RWPE1 (cell line): ENCODE data around the gene ZDHHC7.
A peak's percentile ranks its signal among the peaks of the same experiment; 100 is the strongest.

Source experiments
- CTCF ChIA-PET: fragments of 350-600 bp; sonication (Branson Sonifier 250); formaldehyde crosslinking; extraction: SDS; loops from one replicate; lab custom pipeline; 2021; lab: Yijun Ruan, JAX
- POLR2A ChIA-PET: fragments of 400-600 bp; formaldehyde crosslinking; extraction: SDS; loops from one replicate; lab custom pipeline; 2020; ENCODE audit warnings: antibody characterized with exemption; ENCODE audit not compliant: low non-redundant PET; lab: Yijun Ruan, JAX
- DNase-seq: peaks from one replicate; pipeline ENCODE4 v3.0.0; 2012; ENCODE audit warnings: low spot score
- H3K27ac ChIP-seq: fragments of 450-650 bp; 2 replicates; pipeline ENCODE4 v1.5.1; 2017
- TF ChIP-seq, protein P1 (sequence below): fragments of 450-650 bp; conservative IDR thresholded peaks from 2 replicates; pipeline ENCODE4 v1.5.1; 2017; ENCODE audit warnings: low read depth, mild to moderate bottlenecking

ZDHHC7 gene

DNA sequence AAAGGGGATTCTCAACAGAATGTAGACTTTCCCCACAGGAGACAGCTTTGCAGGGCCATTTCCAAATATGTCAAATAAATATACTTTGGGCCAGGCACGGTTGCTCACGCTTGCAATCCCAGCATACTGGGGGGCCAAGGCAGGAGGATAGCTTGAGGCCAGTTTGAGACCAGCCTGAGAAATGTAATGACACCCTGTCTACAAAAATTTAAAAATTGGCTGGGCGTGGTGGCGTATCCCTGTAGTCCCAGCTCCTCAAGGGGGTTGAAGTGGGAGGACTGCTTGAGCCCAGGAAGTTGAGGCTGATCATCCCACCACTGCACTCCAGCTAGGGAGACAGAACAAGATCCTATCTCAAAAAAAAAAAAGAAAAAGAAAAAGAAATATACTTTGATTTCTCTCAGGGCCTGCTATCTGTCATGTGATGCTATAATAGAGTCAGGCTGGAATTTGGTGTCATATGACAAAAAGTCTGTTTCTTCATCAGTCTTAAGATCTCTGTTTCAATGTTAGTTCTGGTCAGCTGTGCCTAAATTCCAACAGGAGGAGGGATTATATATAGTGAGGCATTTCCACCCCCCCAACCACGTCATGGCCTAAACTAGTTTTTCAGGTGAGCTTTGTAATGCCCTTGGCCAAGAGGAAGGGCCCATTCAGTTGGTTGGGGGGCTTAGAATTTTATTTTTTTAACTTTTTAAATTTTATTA, 4.3 kb upstream of the ZDHHC7 start:
- TF ChIP-seq, protein P1, sequence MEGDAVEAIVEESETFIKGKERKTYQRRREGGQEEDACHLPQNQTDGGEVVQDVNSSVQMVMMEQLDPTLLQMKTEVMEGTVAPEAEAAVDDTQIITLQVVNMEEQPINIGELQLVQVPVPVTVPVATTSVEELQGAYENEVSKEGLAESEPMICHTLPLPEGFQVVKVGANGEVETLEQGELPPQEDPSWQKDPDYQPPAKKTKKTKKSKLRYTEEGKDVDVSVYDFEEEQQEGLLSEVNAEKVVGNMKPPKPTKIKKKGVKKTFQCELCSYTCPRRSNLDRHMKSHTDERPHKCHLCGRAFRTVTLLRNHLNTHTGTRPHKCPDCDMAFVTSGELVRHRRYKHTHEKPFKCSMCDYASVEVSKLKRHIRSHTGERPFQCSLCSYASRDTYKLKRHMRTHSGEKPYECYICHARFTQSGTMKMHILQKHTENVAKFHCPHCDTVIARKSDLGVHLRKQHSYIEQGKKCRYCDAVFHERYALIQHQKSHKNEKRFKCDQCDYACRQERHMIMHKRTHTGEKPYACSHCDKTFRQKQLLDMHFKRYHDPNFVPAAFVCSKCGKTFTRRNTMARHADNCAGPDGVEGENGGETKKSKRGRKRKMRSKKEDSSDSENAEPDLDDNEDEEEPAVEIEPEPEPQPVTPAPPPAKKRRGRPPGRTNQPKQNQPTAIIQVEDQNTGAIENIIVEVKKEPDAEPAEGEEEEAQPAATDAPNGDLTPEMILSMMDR, result no peak
- ChIA-PET POLR2A (no interaction called here), CTCF (no interaction called here)
- H3K27ac ChIP-seq, result no peak overlapping the region
- no peak for DNase-seq

DNA sequence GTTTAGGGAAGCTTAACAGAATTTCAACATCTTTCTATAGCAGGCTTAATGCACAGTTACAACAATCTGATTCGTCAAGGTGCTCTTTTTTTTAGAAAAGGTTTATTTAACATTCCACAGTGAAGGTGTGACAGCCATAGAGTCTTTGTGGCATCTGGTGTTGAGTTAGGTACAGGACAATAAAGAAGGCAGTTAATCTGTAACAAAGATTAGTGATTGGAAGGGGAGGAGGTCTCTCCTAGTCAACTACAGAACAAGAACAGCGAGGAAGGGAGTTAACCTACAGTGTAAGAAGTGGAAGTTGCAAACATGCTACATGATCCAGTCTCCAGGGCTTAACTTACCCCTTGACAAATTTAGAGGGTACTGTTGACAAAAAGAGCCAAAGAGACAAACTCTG, 3.0 kb upstream of the ZDHHC7 start:
- ChIA-PET CTCF (interaction anchor here (1.5 kb wide), 1 partner anchor 72 kb away, joined by 5 read pairs; no protein-coding TSS in a partner anchor), POLR2A (no interaction called here)
- TF ChIP-seq, protein P1, result no peak
- no peak overlapping the region for H3K27ac ChIP-seq
- DNase-seq, result no peak

DNA sequence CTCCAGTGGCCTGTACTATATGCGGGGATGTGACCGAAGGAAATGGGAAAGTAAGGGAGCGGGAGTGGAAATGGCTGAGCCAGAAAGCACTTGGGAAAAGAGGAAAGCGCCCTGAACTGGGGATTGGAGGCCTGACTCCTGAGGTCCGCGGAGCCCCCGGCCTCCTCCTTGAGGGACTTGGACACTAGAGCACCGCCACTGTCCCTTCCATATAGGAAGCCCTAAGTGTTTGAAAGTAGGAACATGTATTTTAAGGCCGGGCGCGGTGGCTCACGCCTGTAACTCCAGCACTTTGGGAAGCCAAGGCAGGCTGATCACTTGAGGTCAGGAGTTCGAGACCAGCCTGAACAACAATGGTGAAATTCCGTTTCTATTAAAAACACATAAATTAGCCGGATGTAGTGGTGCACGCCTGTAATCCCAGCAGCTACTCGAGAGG, 530 bp upstream of the ZDHHC7 start:
- H3K27ac ChIP-seq, result peak overlapping the region; percentile 93
- ChIA-PET POLR2A (interaction anchor here (0.9 kb wide), 2 partner anchors 8 to 9 kb away, joined by 3 read pairs; no protein-coding TSS in a partner anchor), CTCF (no interaction called here)
- no peak for DNase-seq
- TF ChIP-seq, protein P1, result no peak

DNA sequence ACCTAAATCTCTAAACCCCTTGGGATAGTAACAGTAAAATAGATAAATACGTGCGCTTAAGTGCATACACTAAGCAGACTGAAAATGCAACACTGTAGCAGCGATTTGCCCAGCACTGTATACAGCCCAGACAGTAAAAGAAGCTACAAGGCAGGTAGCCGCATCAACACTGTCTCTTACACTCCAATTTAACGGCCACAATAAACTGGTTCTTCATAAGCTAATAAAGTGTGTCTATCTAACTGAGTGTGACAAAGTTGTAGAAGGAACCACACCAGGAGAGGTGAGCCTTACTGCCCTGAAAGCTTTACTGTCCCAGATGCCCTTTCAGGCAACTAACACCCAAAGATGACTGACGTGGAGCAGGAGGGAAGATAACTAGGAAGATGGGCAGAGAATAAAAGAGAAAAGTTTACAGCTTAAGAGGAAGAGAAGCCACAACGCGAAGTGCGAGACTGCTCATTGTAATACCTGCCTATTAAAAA, 847 bp downstream of the ZDHHC7 start:
- POLR2A ChIA-PET, result interaction anchor here (0.5 to 1.1 kb wide), 4 partner anchors 17 to 357 kb away, joined by 3 to 8 read pairs (median 3); partner anchors contain the start of gene KIAA0513
- TF ChIP-seq, protein P1, result no peak
- CTCF ChIA-PET, result interaction anchor here (1.5 kb wide), 1 partner anchor 76 kb away, joined by 10 read pairs; no protein-coding TSS in a partner anchor
- DNase-seq, result no peak
- peak overlapping the region; percentile 93 for H3K27ac ChIP-seq

DNA sequence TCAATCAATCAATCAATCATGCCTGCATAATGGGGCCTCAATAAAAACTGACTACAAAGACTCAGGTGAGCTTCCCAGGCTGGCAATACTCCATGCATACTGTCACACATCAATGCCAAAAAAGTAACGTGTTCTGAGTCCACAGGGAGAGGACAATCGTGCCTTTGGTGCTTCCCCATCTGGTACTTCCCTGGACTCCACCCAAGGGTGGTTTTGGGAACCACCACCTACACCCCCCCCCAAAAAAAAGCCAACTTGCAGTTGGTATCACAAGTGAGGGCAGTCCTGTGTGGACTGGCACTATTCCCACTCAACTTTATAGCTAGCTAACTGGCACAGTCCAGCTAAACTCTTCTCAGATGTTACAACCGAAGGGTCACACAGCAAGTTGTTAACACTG, 3.1 kb downstream of the ZDHHC7 start:
- POLR2A ChIA-PET, result interaction anchor here (0.6 kb wide), 1 partner anchor 19 kb away, joined by 3 read pairs; no protein-coding TSS in a partner anchor
- CTCF ChIA-PET, result no interaction called here

More for the DNA sequence above, 3.1 kb downstream of the ZDHHC7 start:
- TF ChIP-seq, protein P1, result no peak
- no peak overlapping the region for H3K27ac ChIP-seq
- DNase-seq, result no peak
